Loucy (cell line): Measurements from ENCODE around the gene AASS.

Experiments
- H2AFZ ChIP-seq: fragments of 200-600 bp; sonication (generic); 2 replicates; pipeline ENCODE4 v1.6.0; 2016; ENCODE audit warnings: antibody characterized with exemption, mild to moderate bottlenecking, low read length, moderate library complexity
- H3F3A ChIP-seq: fragments of 200-600 bp; 2 replicates; pipeline ENCODE4 v1.6.0; 2016; ENCODE audit warnings: antibody characterized with exemption, low read depth, mild to moderate bottlenecking
- H3K27me3 ChIP-seq: fragments of 200-600 bp; sonication (generic); 2 replicates; pipeline ENCODE4 v1.6.1; 2014; ENCODE audit warnings: low read length, mild to moderate bottlenecking; ENCODE audit not compliant: insufficient read depth, poor library complexity, severe bottlenecking
- H3K36me3 ChIP-seq: fragments of 200-600 bp; sonication (generic); 2 replicates; pipeline ENCODE4 v1.6.1; 2016; ENCODE audit warnings: low read length; ENCODE audit not compliant: insufficient read depth
- H3K4me1 ChIP-seq: fragments of 200-600 bp; sonication (generic); 2 replicates; pipeline ENCODE4 v1.5.1; 2014; ENCODE audit warnings: low read length, mild to moderate bottlenecking; ENCODE audit not compliant: insufficient read depth, poor library complexity, severe bottlenecking
- H3K4me2 ChIP-seq: fragments of 200-600 bp; sonication (generic); 2 replicates; pipeline ENCODE4 v1.6.0; 2014; ENCODE audit warnings: antibody characterized with exemption, low read length, low read depth, mild to moderate bottlenecking; ENCODE audit not compliant: poor library complexity, severe bottlenecking
- H3K4me3 ChIP-seq: fragments of 200-600 bp; sonication (generic); 2 replicates; pipeline ENCODE4 v1.5.1; 2014; ENCODE audit warnings: low read length, mild to moderate bottlenecking, mixed read lengths; ENCODE audit not compliant: poor library complexity, severe bottlenecking
- H3K79me2 ChIP-seq: fragments of 200-600 bp; sonication (generic); 2 replicates; pipeline ENCODE4 v1.6.1; 2014; ENCODE audit warnings: low read length; ENCODE audit not compliant: insufficient read depth
- H3K9ac ChIP-seq: fragments of 200-600 bp; sonication (generic); 2 replicates; pipeline ENCODE4 v1.6.0; 2014; ENCODE audit warnings: mild to moderate bottlenecking, low read depth, low read length, moderate library complexity; ENCODE audit not compliant: poor library complexity, severe bottlenecking
- H3K9me2 ChIP-seq: fragments of 200-600 bp; sonication (generic); replicated peaks from 2 replicates; pipeline ENCODE4 v1.6.1; 2016; ENCODE audit warnings: low read depth, low read length, mixed read lengths
- H3K9me3 ChIP-seq: fragments of 200-600 bp; sonication (generic); 2 replicates; pipeline ENCODE4 v1.6.1; 2014; ENCODE audit warnings: mild to moderate bottlenecking, antibody characterized with exemption, low read length, low read depth; ENCODE audit not compliant: insufficient read depth
- H4K20me1 ChIP-seq: fragments of 200-600 bp; sonication (generic); 2 replicates; pipeline ENCODE4 v1.6.0; 2014; ENCODE audit warnings: antibody characterized with exemption, low read length, mild to moderate bottlenecking; ENCODE audit not compliant: insufficient read depth, poor library complexity, severe bottlenecking
- EZH2phosphoT487 ChIP-seq: fragments of 200-600 bp; IDR thresholded peaks from 2 replicates; pipeline ENCODE4 v1.6.1; 2018; ENCODE audit warnings: antibody characterized with exemption, mild to moderate bottlenecking, moderate library complexity, borderline replicate concordance
- TF ChIP-seq, protein P1 (sequence below): fragments of 200-600 bp; sonication (generic); conservative IDR thresholded peaks from 2 replicates; pipeline ENCODE4 v1.5.1; 2014; ENCODE audit warnings: mild to moderate bottlenecking, antibody characterized with exemption, low read length

Gene AASS

DNA sequence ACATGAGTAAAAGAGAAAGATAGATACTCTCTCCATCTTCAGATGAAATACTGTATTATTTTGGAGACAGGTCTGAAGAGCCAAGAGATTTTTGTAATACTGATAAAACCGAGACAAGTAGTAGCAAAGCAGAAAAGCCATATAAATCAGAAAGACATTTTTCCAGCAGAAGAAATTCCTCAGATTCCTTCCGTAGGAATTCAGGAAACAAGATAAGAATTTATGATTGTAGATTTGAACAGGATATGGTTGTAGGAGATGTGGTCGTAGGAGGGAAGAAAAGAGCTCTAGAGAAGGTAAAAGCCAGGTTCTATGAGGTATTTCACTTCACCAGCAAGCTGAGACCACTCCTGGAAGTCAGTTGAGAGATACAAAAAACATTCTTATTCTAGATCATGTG is 17.6 kb upstream of the AASS start:
- no peak overlapping the region for H3K4me2 ChIP-seq
- no peak for TF ChIP-seq EZH2phosphoT487
- TF ChIP-seq, protein P1, sequence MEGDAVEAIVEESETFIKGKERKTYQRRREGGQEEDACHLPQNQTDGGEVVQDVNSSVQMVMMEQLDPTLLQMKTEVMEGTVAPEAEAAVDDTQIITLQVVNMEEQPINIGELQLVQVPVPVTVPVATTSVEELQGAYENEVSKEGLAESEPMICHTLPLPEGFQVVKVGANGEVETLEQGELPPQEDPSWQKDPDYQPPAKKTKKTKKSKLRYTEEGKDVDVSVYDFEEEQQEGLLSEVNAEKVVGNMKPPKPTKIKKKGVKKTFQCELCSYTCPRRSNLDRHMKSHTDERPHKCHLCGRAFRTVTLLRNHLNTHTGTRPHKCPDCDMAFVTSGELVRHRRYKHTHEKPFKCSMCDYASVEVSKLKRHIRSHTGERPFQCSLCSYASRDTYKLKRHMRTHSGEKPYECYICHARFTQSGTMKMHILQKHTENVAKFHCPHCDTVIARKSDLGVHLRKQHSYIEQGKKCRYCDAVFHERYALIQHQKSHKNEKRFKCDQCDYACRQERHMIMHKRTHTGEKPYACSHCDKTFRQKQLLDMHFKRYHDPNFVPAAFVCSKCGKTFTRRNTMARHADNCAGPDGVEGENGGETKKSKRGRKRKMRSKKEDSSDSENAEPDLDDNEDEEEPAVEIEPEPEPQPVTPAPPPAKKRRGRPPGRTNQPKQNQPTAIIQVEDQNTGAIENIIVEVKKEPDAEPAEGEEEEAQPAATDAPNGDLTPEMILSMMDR: no peak
- no peaks in the 10 kb centered on the region for H3K4me1 ChIP-seq
- no peak overlapping the region for H3K9ac ChIP-seq
- no peaks in the 10 kb centered on the region for H3K27me3 ChIP-seq
- no peaks in the 10 kb centered on the region for H3K9me3 ChIP-seq
- H3F3A ChIP-seq: no peaks in the 10 kb centered on the region
- no peaks in the 10 kb centered on the region for H3K79me2 ChIP-seq
- no peak overlapping the region for H3K4me3 ChIP-seq
- no peaks in the 10 kb centered on the region for H4K20me1 ChIP-seq
- no peak overlapping the region for H2AFZ ChIP-seq
- H3K36me3 ChIP-seq: no peaks in the 10 kb centered on the region
- no peaks in the 10 kb centered on the region for H3K9me2 ChIP-seq

- Histone ChIP-seq H3K27me3 (no peaks in the 10 kb centered on the region), H3F3A (no peaks in the 10 kb centered on the region), H3K9me2 (no peaks in the 10 kb centered on the region), H3K79me2 (no peaks in the 10 kb centered on the region), H3K4me1 (no peaks in the 10 kb centered on the region), H4K20me1 (no peaks in the 10 kb centered on the region), H2AFZ (no peak overlapping the region), H3K4me2 (no peak overlapping the region), H3K9ac (no peak overlapping the region), H3K36me3 (no peaks in the 10 kb centered on the region), H3K4me3 (no peak overlapping the region), H3K9me3 (no peaks in the 10 kb centered on the region)
- TF ChIP-seq, protein P1: no peak
- TF ChIP-seq EZH2phosphoT487: no peak
Measured at GRCh38 chr7:122155566-122155965, 11.5 kb upstream of the AASS start.

- Histone ChIP-seq H3K4me1 (no peaks in the 10 kb centered on the region), H3K9me2 (no peaks in the 10 kb centered on the region), H3K9me3 (no peaks in the 10 kb centered on the region), H3K27me3 (no peaks in the 10 kb centered on the region), H2AFZ (no peak overlapping the region), H3K4me2 (no peak overlapping the region), H3K36me3 (no peaks in the 10 kb centered on the region), H3K4me3 (no peak overlapping the region), H3K79me2 (no peaks in the 10 kb centered on the region), H3K9ac (no peak overlapping the region), H4K20me1 (no peaks in the 10 kb centered on the region), H3F3A (no peaks in the 10 kb centered on the region)
- no peak for TF ChIP-seq EZH2phosphoT487
- TF ChIP-seq, protein P1: no peak
Measured at GRCh38 chr7:122148878-122149277, 4.8 kb upstream of the AASS start.
